IPS-11a (cell line): ENCODE data around the gene UBASH3B.

Source experiments
- H3K4me3 ChIP-seq: one replicate; pipeline ENCODE4 v1.5.1; 2013; ENCODE audit warnings: low read depth, low read length, control low read depth

UBASH3B gene

GRCh38 chr11:122707111-122707510 lies 51.6 kb downstream of the UBASH3B start:
- no peak overlapping the region for H3K4me3 ChIP-seq

- no peak overlapping the region for H3K4me3 ChIP-seq
These were observed 52.4 kb downstream of the UBASH3B start for GRCh38 chr11:122707901-122708300.

- H3K4me3 ChIP-seq = no peak overlapping the region
These were observed 53.7 kb downstream of the UBASH3B start for GRCh38 chr11:122709039-122709760.

GRCh38 chr11:122711362-122711761 lies 55.8 kb downstream of the UBASH3B start:
- no peak overlapping the region for H3K4me3 ChIP-seq

DNA sequence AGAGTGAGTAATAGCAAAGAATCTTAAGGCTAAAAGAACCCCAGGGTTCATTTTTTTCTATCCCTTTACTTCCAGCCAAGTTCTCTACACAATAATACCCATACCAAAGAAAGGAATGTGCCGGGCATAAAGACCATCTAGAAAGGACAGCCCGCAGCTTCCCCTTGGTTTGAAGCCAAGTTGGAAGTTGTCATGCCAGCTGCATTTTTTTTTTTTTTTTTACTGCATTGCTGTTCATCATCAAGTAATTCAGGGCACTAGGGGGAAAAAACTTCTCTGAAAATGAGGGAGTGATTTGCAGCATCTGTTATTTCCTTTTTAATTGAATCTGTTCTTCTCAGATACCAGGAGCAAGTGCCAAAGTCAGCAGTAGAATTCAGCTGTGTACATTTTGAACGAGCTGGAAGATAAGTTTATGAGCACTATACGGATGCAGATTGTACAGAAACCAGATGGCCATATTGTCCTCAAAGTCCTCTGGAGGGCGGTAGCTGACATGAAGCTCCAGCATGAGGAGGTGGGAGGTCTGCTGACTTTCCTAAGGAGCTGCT lies 56.4 kb downstream of the UBASH3B start:
- H3K4me3 ChIP-seq = no peak overlapping the region

GRCh38 chr11:122714004-122714403 lies 58.5 kb downstream of the UBASH3B start:
- no peak overlapping the region for H3K4me3 ChIP-seq

DNA sequence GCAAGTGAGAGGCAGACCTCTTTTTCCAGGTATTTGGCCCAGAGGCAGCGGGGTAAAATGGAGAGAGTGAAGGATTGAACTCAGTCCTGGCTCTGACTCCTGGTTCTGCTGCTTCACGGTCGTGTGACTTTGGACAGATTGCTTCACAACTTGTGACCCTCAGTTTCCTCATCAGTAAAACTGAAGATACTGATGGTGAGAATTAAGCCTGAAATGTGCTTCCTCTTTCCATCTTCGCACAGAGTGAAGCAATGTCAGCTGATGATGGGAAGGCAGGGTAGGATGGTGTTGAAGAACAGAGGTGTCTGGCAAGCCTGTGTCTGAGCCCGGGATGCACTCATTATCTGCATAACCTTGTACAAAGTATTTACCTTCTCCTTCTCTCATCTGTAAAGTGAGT lies 59.0 kb downstream of the UBASH3B start:
- no peak overlapping the region for H3K4me3 ChIP-seq

DNA sequence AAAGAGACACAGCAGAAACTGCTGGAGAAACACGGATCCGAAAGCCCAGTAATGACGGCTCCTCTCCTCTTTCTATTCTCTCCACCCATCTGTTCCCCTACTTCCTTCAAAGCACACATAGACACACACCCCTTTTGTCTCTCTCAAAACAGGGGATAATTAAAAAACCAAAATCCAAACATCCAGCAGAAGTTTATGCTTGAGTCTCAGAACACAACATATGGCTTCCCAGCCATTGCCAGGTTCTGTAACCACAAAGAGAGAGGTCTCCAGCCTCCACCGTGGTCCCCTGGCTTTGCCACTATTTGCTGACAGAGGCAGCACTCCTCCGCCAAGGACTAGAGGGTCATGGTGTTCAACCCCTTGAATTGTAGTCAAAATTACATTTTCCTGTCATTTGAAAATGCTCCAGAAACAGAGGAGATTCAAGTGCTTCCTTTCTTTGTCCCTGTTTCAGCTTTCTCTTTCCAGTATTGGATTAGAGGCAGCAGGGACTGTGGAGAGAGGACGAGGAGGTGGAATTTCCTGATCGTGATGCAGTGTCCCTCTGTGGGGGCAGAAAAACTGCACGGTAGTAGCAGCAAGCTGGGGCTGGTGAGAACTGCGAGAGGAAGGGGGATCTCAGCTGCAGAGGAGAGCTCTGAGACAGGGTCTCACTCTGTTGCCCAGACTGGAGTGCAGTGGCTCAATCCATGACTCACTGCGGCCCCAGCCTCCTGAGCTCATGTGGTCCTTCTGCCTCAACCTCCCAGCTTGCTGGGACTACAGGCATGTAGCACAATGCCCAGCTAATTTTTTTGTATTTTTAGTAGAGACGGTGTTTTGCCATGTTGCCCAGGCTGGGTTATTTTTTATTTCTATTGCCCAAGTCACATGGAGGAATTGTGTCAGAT lies 60.3 kb downstream of the UBASH3B start:
- no peak overlapping the region for H3K4me3 ChIP-seq

DNA sequence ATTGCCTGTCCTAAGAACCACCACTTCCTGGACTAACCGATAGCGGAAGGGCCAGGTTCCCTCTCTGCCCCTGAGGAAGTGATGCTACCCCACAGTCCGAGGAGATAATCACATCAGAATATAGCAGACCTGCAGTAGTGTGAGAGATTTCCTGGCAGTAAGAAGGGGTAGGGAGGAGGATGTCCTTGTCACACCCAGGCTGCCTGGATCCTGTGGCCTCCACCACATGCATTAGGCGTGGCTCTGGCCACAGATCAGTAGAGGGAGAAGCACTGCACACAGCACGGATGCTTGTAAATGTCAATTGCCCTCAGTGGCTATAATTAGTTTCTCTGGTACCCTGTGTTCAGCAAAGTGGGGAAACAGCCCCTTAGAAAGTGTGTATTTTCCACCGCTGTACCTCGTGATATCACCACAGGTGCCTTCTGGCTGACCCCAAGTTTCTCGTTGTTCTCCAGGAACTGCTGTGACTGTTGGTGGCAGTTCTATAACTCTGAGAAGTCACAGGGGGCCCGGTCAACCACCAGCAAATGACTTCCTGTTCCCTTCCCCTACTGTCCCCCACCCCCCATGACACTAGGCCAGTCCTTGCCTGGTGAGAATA lies 61.8 kb downstream of the UBASH3B start:
- no peak overlapping the region for H3K4me3 ChIP-seq

DNA sequence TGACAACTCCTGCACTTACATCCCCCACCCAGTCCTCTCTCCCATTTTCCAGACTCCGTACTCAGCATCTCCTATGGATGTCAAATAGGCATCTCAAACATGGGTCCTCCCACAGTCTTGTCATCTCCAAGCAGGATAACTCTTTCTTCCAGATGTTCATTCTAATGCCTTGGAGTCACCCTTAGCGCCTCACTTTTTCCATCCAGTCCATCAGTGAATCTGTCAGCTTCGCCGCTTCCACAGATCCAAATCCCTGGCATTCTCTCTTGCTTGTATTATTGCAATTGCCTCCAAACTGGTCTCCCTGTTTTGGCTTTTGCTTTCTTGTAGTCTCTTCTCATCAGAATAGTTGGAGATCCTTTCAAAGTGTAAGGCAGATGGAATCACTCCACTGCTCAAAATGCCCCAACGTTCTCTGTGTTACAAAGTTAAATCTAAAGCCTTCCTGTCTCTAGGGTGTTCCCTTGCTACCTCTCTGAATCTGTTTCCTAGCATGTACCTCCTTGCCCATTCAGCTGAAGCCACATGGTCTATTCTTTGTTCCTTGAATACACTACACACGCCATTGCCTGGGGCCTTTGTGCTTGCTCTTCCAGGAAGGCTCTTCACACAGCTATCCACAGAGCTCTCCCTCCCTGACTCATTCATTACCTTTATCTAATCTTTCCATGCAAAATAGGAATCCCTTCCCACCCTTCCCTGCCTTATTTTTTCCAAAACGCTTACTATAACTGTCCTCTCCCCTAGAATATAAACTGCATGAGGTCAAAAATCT lies 64.8 kb downstream of the UBASH3B start:
- no peak overlapping the region for H3K4me3 ChIP-seq

GRCh38 chr11:122721201-122721963 lies 65.9 kb downstream of the UBASH3B start:
- H3K4me3 ChIP-seq = no peak overlapping the region

- no peak overlapping the region for H3K4me3 ChIP-seq
These were observed 66.4 kb downstream of the UBASH3B start for GRCh38 chr11:122721964-122722266.

DNA sequence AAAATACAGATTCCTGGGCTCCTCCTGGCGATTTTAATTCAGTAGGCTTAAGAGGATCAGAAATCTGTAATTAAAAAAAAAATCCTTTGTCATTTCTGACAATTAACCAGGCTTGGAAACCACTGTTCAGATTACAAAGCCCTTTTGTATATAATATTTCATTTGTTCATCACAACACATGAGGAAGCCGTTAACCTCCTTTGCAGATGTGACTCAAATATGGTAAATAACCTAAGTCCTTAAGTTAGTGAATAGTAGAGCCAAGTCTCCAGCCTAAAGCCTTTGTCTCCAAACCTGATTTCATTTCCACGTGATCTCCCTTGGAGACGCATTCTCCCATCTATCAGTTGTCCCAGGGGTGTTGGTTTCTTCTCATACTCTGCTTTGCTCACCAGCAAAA lies 67.6 kb downstream of the UBASH3B start:
- H3K4me3 ChIP-seq = no peak overlapping the region

GRCh38 chr11:122723576-122723975 lies 68.1 kb downstream of the UBASH3B start:
- no peak overlapping the region for H3K4me3 ChIP-seq

DNA sequence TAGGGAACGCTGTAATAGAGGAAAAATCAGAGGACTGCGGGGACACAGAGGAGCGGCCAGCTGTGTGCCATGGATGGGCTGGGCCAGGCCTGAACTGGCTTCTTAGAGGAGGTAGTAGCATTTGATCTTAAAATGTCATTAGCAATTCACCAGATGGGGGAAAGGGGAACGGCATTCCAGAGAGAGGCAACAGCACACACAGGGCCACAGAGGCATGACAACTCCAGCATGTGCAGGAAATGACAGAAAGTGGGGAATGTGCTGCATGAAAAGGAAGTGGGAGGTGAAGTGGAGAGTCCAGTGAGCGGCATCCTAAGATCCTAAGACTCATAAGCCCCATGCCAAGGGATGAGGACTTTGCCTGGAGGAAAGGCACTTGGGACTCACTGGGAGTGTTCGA lies 69.0 kb downstream of the UBASH3B start:
- no peak overlapping the region for H3K4me3 ChIP-seq

- no peak overlapping the region for H3K4me3 ChIP-seq
These were observed 70.5 kb downstream of the UBASH3B start for GRCh38 chr11:122726028-122726427.

- no peak overlapping the region for H3K4me3 ChIP-seq
These were observed 71.8 kb downstream of the UBASH3B start for GRCh38 chr11:122727101-122727929.

DNA sequence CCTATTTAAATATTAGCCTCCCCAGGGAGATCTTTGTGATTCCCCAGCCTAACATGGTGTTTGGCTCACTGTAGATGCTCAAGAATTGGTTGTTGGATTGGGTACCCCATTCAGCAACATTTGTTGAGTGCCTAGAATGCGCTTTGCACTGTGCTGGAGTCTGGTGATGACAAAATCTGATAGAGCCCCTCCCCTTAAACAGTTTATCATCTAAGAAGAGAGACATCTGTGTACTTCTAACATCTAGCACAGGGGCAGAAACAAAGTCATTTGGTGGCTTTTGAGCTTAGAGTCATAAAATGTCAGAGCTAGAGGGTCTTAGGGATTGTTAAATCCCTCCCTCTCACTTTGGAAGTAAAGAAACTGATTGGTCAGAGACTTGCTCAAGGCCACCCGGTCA lies 73.0 kb downstream of the UBASH3B start:
- no peak overlapping the region for H3K4me3 ChIP-seq

DNA sequence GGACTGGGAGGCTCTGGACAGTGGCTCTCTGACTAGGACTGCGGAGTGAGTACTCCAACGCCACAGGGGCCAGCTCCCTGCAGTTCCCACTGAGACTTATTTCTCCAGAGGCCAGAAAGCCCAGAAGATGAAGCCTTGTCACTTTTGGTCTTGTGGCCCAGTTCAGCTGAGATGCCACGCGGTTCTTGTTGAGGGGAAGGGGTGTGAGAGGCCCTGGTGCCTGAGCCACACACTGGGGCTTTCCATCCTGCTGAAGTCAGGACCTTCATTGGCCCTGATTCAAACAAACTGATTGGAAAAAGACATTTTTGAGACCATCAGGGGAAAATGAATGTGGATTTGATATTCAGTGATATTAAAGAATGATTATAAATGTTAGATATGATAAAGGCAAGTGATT lies 73.6 kb downstream of the UBASH3B start:
- no peak overlapping the region for H3K4me3 ChIP-seq
